ENCODE results near the gene TMBIM4.

The TMBIM4 gene

GRCh38 chr12:66168410-66168809 is 1.4 kb downstream of the TMBIM4 start:
- no peak overlapping the region for H2AFZ ChIP-seq (ENCODE audit: low read depth, low read length)
- H3K27ac ChIP-seq (ENCODE audit: low read length) = peak overlapping the region; percentile 91; the same call in 1 of the 2 replicates
- peaks cover 60% of the 10 kb centered on the region for H3K79me2 ChIP-seq (ENCODE audit: low read length)
- TF ChIP-seq EZH2phosphoT487 (IDR thresholded peaks at IDR 0.05; ENCODE audit: low read depth) = no peak
- TF ChIP-seq, protein P1, sequence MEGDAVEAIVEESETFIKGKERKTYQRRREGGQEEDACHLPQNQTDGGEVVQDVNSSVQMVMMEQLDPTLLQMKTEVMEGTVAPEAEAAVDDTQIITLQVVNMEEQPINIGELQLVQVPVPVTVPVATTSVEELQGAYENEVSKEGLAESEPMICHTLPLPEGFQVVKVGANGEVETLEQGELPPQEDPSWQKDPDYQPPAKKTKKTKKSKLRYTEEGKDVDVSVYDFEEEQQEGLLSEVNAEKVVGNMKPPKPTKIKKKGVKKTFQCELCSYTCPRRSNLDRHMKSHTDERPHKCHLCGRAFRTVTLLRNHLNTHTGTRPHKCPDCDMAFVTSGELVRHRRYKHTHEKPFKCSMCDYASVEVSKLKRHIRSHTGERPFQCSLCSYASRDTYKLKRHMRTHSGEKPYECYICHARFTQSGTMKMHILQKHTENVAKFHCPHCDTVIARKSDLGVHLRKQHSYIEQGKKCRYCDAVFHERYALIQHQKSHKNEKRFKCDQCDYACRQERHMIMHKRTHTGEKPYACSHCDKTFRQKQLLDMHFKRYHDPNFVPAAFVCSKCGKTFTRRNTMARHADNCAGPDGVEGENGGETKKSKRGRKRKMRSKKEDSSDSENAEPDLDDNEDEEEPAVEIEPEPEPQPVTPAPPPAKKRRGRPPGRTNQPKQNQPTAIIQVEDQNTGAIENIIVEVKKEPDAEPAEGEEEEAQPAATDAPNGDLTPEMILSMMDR (IDR thresholded peaks at IDR 0.05; ENCODE audit: low read depth, low read length) = no peak
- H3K4me1 ChIP-seq (ENCODE audit: low read length) = peaks cover 12% of the 10 kb centered on the region
- peaks cover 26% of the 10 kb centered on the region for H3K36me3 ChIP-seq (replicated peaks; ENCODE audit: low read depth, low read length)
- H3K9me3 ChIP-seq (ENCODE audit: insufficient read depth, low read length) = no peaks in the 10 kb centered on the region
- peak overlapping the region; percentile 89 for H3K9ac ChIP-seq (ENCODE audit: low read length)
- no peaks in the 10 kb centered on the region for H3K27me3 ChIP-seq (ENCODE audit: low read depth, low read length)
- peak overlapping the region; percentile 85 for H3K4me3 ChIP-seq (ENCODE audit: low read length)
- peak overlapping the region; percentile 83 for H3K4me2 ChIP-seq (ENCODE audit: low read length)
- 0 out of 2 replicates have a peak, but pooled peaks cover 3% of the 10 kb centered on the region for H4K20me1 ChIP-seq (ENCODE audit: insufficient read depth, low read length)

DNA sequence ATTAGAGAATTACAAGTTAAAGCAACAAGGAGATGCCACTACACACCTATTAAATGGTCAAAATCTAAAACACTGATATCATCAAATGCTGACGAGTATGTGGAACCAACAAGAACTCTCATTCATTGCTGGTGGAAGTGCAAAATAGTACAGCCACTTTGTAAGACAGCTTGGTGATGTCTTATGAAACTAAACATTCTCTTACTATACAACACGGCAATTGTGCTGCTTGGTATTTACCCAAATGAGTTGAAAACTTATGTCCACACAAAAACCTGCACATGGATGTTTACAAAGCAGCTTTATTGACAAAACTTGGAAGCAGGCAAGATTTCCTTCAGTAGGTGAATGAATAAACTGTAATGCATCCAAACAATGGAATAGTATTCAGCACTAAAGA is 3.2 kb downstream of the TMBIM4 start:
- H3K9ac ChIP-seq (ENCODE audit: low read length) = no peak overlapping the region

GRCh38 chr12:66165141-66165540 is 4.7 kb downstream of the TMBIM4 start:
- no peak overlapping the region for H3K9ac ChIP-seq (ENCODE audit: low read length)
- no peak overlapping the region for H3K27ac ChIP-seq (ENCODE audit: low read length)
- H2AFZ ChIP-seq (ENCODE audit: low read depth, low read length) = no peak overlapping the region
- TF ChIP-seq, protein P1 (IDR thresholded peaks at IDR 0.05; ENCODE audit: low read depth, low read length) = no peak
- TF ChIP-seq EZH2phosphoT487 (IDR thresholded peaks at IDR 0.05; ENCODE audit: low read depth) = no peak
- H4K20me1 ChIP-seq (ENCODE audit: insufficient read depth, low read length) = peaks cover 11% of the 10 kb centered on the region; the same call in 1 of the 2 replicates
- no peaks in the 10 kb centered on the region for H3K9me3 ChIP-seq (ENCODE audit: insufficient read depth, low read length)
- H3K36me3 ChIP-seq (replicated peaks; ENCODE audit: low read depth, low read length) = peaks cover 27% of the 10 kb centered on the region
- H3K27me3 ChIP-seq (ENCODE audit: low read depth, low read length) = no peaks in the 10 kb centered on the region
- no peak overlapping the region for H3K4me2 ChIP-seq (ENCODE audit: low read length)
- peaks cover 13% of the 10 kb centered on the region for H3K4me1 ChIP-seq (ENCODE audit: low read length)
- H3K4me3 ChIP-seq (ENCODE audit: low read length) = no peak overlapping the region
- H3K79me2 ChIP-seq (ENCODE audit: low read length) = peaks cover 89% of the 10 kb centered on the region

More for the DNA sequence above, 3.2 kb downstream of the TMBIM4 start:
- H3K4me1 ChIP-seq (ENCODE audit: low read length) = peaks cover 13% of the 10 kb centered on the region
- H3K4me2 ChIP-seq (ENCODE audit: low read length) = no peak overlapping the region
- H4K20me1 ChIP-seq (ENCODE audit: insufficient read depth, low read length) = peaks cover 8% of the 10 kb centered on the region; the same call in 1 of the 2 replicates
- no peak overlapping the region for H3K27ac ChIP-seq (ENCODE audit: low read length)
- H3K27me3 ChIP-seq (ENCODE audit: low read depth, low read length) = no peaks in the 10 kb centered on the region
- TF ChIP-seq, protein P1 (IDR thresholded peaks at IDR 0.05; ENCODE audit: low read depth, low read length) = no peak
- no peak for TF ChIP-seq EZH2phosphoT487 (IDR thresholded peaks at IDR 0.05; ENCODE audit: low read depth)
- no peak overlapping the region for H3K4me3 ChIP-seq (ENCODE audit: low read length)
- H2AFZ ChIP-seq (ENCODE audit: low read depth, low read length) = no peak overlapping the region
- no peaks in the 10 kb centered on the region for H3K9me3 ChIP-seq (ENCODE audit: insufficient read depth, low read length)
- peaks cover 26% of the 10 kb centered on the region for H3K36me3 ChIP-seq (replicated peaks; ENCODE audit: low read depth, low read length)
- peaks cover 79% of the 10 kb centered on the region for H3K79me2 ChIP-seq (ENCODE audit: low read length)

DNA sequence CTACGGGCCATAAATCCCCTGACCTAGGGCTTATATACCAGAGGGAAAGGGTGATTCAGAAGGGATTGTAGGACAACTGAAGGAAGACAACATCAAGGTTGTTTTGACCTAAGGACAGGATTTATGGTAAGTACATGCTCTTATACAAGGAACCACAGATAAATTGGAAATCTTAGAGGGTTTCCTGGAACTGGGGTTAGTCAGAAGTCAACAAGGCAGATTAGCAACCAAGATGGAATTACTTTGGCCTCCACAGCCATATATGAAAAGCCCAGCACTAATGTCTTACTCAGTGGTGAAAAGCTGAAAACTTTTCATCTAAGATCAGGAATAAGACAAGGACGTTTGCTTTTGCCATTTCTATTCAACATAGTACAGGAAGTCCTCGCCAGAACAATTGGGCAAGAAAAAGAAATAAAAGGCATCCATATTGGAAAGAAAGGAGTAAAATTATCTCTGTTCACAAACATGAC is 5.4 kb downstream of the TMBIM4 start:
- H3K9ac ChIP-seq (ENCODE audit: low read length) = no peak overlapping the region
- H3K4me2 ChIP-seq (ENCODE audit: low read length) = no peak overlapping the region
- H3K36me3 ChIP-seq (replicated peaks; ENCODE audit: low read depth, low read length) = peaks cover 34% of the 10 kb centered on the region
- no peak overlapping the region for H3K27ac ChIP-seq (ENCODE audit: low read length)
- H3K4me3 ChIP-seq (ENCODE audit: low read length) = no peak overlapping the region
- H2AFZ ChIP-seq (ENCODE audit: low read depth, low read length) = no peak overlapping the region
- peaks cover 13% of the 10 kb centered on the region for H3K4me1 ChIP-seq (ENCODE audit: low read length)
- TF ChIP-seq, protein P1 (IDR thresholded peaks at IDR 0.05; ENCODE audit: low read depth, low read length) = no peak
- no peaks in the 10 kb centered on the region for H3K27me3 ChIP-seq (ENCODE audit: low read depth, low read length)
- peaks cover 11% of the 10 kb centered on the region; the same call in 1 of the 2 replicates for H4K20me1 ChIP-seq (ENCODE audit: insufficient read depth, low read length)
- peaks cover 91% of the 10 kb centered on the region for H3K79me2 ChIP-seq (ENCODE audit: low read length)
- H3K9me3 ChIP-seq (ENCODE audit: insufficient read depth, low read length) = no peaks in the 10 kb centered on the region
